IMR-90 (cell line): Measurements from ENCODE around the gene MTHFD2L. TPM values are rescaled to one million over a fixed set of nuclear protein-coding genes. Genes with fewer than 3 reads are reported as not detected.

Source experiments
- ATAC-seq: fragments of 200-7000 bp; cut with Tn5 transposase; 2 replicates; pipeline ENCODE4 v1.9.1; 2020; ENCODE audit warnings: low read depth, mild to moderate bottlenecking, moderate library complexity
- BruUV-seq: library from RNA; stranded (reverse); fragments of 400-500 nt; replicated peaks from 2 replicates; lab custom pipeline; 2021; lab: Mats Ljungman, UMichigan
- CTCF ChIA-PET: fragments of 300-600 bp; formaldehyde crosslinking; extraction: SDS; loops from one replicate; lab custom pipeline; 2021; ENCODE audit warnings: antibody characterized with exemption; lab: Yijun Ruan, JAX
- POLR2A ChIA-PET: fragments of 300-600 bp; sonication (Branson Sonifier 250); formaldehyde crosslinking; loops from one replicate; lab custom pipeline; 2022; ENCODE audit warnings: antibody characterized with exemption; ENCODE audit not compliant: unreplicated experiment; lab: Charles Lee
- DNase-seq: peaks from one replicate; pipeline ENCODE4 v3.0.0; 2013
- H2AFZ ChIP-seq: replicated peaks from 2 replicates; pipeline ENCODE3; 2013; ENCODE audit warnings: low read length, mild to moderate bottlenecking; ENCODE audit not compliant: poor library complexity
- H2AK5ac ChIP-seq: 2 replicates; pipeline ENCODE4 v1.6.1; 2013; ENCODE audit warnings: low read depth, low read length, inconsistent platforms
- H2AK9ac ChIP-seq: replicated peaks from 2 replicates; pipeline ENCODE3; 2013; ENCODE audit warnings: mild to moderate bottlenecking, low read depth, low read length, moderate library complexity; ENCODE audit not compliant: poor library complexity
- H2BK120ac ChIP-seq: 2 replicates; pipeline ENCODE4 v1.6.1; 2013; ENCODE audit warnings: low read depth, low read length, inconsistent platforms
- H2BK15ac ChIP-seq: 3 replicates; pipeline ENCODE4 v1.6.1; 2013; ENCODE audit warnings: low read depth, low read length, inconsistent platforms
- H2BK20ac ChIP-seq: 2 replicates; pipeline ENCODE4 v1.6.1; 2013; ENCODE audit warnings: low read depth, mild to moderate bottlenecking, inconsistent platforms, low read length, moderate library complexity
- H2BK5ac ChIP-seq: 2 replicates; pipeline ENCODE4 v1.6.1; 2013; ENCODE audit warnings: mild to moderate bottlenecking, low read depth, low read length, inconsistent platforms; ENCODE audit not compliant: poor library complexity, severe bottlenecking
- H3K14ac ChIP-seq: replicated peaks from 2 replicates; pipeline ENCODE4 v1.6.1; 2013; ENCODE audit warnings: low read depth, low read length, inconsistent platforms
- H3K18ac ChIP-seq: 2 replicates; pipeline ENCODE4 v1.6.1; 2013; ENCODE audit warnings: low read depth, low read length, control low read depth
- H3K23ac ChIP-seq: 2 replicates; pipeline ENCODE4 v1.6.1; 2013; ENCODE audit warnings: low read depth, low read length, inconsistent platforms
- H3K27ac ChIP-seq: 2 replicates; pipeline ENCODE4 v1.5.1; 2013; ENCODE audit warnings: mild to moderate bottlenecking, control low read depth, low read length; ENCODE audit not compliant: insufficient read depth
- H3K27me3 ChIP-seq: 2 replicates; pipeline ENCODE4 v1.6.1; 2013; ENCODE audit warnings: low read length; ENCODE audit not compliant: control insufficient read depth, insufficient read depth
- H3K36me3 ChIP-seq: 2 replicates; pipeline ENCODE4 v1.6.1; 2013; ENCODE audit warnings: low read length, mixed read lengths; ENCODE audit not compliant: control insufficient read depth, insufficient read depth
- H3K4ac ChIP-seq: 2 replicates; pipeline ENCODE4 v1.6.1; 2013; ENCODE audit warnings: low read depth, low read length, inconsistent platforms
- H3K4me1 ChIP-seq: 2 replicates; pipeline ENCODE4 v1.6.1; 2013; ENCODE audit warnings: low read length, mixed read lengths; ENCODE audit not compliant: control insufficient read depth, insufficient read depth
- H3K4me2 ChIP-seq: 2 replicates; pipeline ENCODE4 v1.6.1; 2013; ENCODE audit warnings: low read depth, mild to moderate bottlenecking, control low read depth, low read length, moderate library complexity
- H3K4me3 ChIP-seq: 2 replicates; pipeline ENCODE4 v1.5.1; 2013; ENCODE audit warnings: low read depth, mild to moderate bottlenecking, control low read depth, low read length, moderate library complexity; ENCODE audit not compliant: insufficient read depth
- H3K56ac ChIP-seq: 2 replicates; pipeline ENCODE4 v1.6.1; 2013; ENCODE audit warnings: low read length, inconsistent platforms; ENCODE audit not compliant: insufficient read depth; ENCODE audit errors: extremely low read depth
- H3K79me1 ChIP-seq, 2 experiments: 2 replicates each; pipeline ENCODE4 v1.6.1; 2013; ENCODE audit warnings: low read length in 2 of 2, inconsistent platforms in 1 of 2, low read depth in 1 of 2
- H3K9ac ChIP-seq: 2 replicates; pipeline ENCODE4 v1.6.1; 2013; ENCODE audit warnings: low read depth, low read length, control low read depth
- H3K9me1 ChIP-seq: 2 replicates; pipeline ENCODE4 v1.6.1; 2013; ENCODE audit warnings: low read length, inconsistent platforms; ENCODE audit not compliant: insufficient read depth
- H3K9me3 ChIP-seq: 2 replicates; pipeline ENCODE4 v1.6.1; 2013; ENCODE audit warnings: low read length; ENCODE audit not compliant: control insufficient read depth, insufficient read depth
- H4K20me1 ChIP-seq: 2 replicates; pipeline ENCODE4 v1.6.1; 2013; ENCODE audit warnings: low read length, inconsistent platforms; ENCODE audit not compliant: insufficient read depth
- H4K5ac ChIP-seq: 2 replicates; pipeline ENCODE4 v1.6.1; 2013; ENCODE audit warnings: mild to moderate bottlenecking, low read depth, low read length, control low read depth
- H4K8ac ChIP-seq, 2 experiments: 2 replicates each; pipeline ENCODE4 v1.6.1; 2013; ENCODE audit warnings: low read depth in 2 of 2, low read length in 2 of 2, control low read depth in 1 of 2, inconsistent platforms in 1 of 2
- H4K91ac ChIP-seq: 2 replicates; pipeline ENCODE4 v1.6.1; 2013; ENCODE audit warnings: low read depth, low read length, inconsistent platforms; ENCODE audit not compliant: insufficient read depth
- POLR2A ChIP-seq: IDR thresholded peaks from 2 replicates; pipeline ENCODE4 v1.6.1; 2012; ENCODE audit warnings: mild to moderate bottlenecking, low read depth, low read length
- RAD21 ChIP-seq: IDR thresholded peaks from 2 replicates; pipeline ENCODE4 v1.6.1; 2012; ENCODE audit warnings: low read length, improper control_type of control experiment
- WGBS, 2 experiments: methylation state at CpG; one replicate each; pipeline versions ENCODE4 v1.1.5 to v1.1.7; 2013; ENCODE audit warnings: missing lambda C conversion rate in 2 of 2; ENCODE audit not compliant: insufficient read length in 1 of 2; ENCODE audit errors: extremely low coverage in 2 of 2; 5-methylcytosine and 5-hydroxymethylcytosine counted together
- dilution Hi-C: fragments of 300-500 bp; cut with HindIII; formaldehyde crosslinking; loops from one replicate; pipeline ENCODE4 v1.14.3; 2018; ENCODE audit warnings: low sequenced_read_pairs; ENCODE audit not compliant: unreplicated experiment
- in situ Hi-C: fragments of 300-500 bp; cut with MboI; formaldehyde crosslinking; loops from 3 replicates; pipeline ENCODE4 v1.14.3; 2019; ENCODE audit warnings: low sequenced_read_pairs, inconsistent platforms, mixed read lengths
- intact Hi-C: fragments of 100-400 bp; cut with micrococcal nuclease; formaldehyde crosslinking; loops from 2 replicates; pipeline ENCODE4 v1.10.0; 2022
- polyA plus RNA-seq, 3 experiments: library from polyadenylated mRNA; depleted of rRNA; stranded (reverse); fragments of >200 nt; gene quantifications; 2 replicates each; pipeline ENCODE4 v1.2.3, GENCODE V29; 2012; ENCODE audit warnings: low replicate concordance in 1 of 3
- total RNA-seq: library from RNA; depleted of rRNA; stranded (reverse); fragments of >200 nt; gene quantifications from 2 replicates; pipeline ENCODE4 v1.2.3, GENCODE V29; 2012

MTHFD2L gene
- total and polyA plus RNA-seq, 2 of the 4 experiments (the other 2 are of a cell fraction), result 2.8 to 4.3 TPM

- no peaks in the 10 kb centered on the region for H3K9me1 ChIP-seq
- no peak overlapping the region for H3K4ac ChIP-seq
- no peak overlapping the region for H3K4me2 ChIP-seq
- in situ Hi-C loops, result loop anchor here (10.0 kb wide), 1 partner anchor 478 kb away; no protein-coding TSS in a partner anchor
- BruUV-seq, result no TSS peak
- DNase-seq (no peak), ATAC-seq (no peak)
- no peak overlapping the region for H2AFZ ChIP-seq
- no peak overlapping the region for H2BK5ac ChIP-seq
- no peaks in the 10 kb centered on the region for H4K20me1 ChIP-seq
- no peaks in the 10 kb centered on the region for H3K27me3 ChIP-seq
- no peak overlapping the region for H4K5ac ChIP-seq
- H2AK5ac ChIP-seq, result no peak overlapping the region
- no peak for TF ChIP-seq RAD21
- no peak for TF ChIP-seq POLR2A
- H3K23ac ChIP-seq, result no peak overlapping the region
- POLR2A ChIA-PET, result no interaction called here
- intact Hi-C loops, result no loop called here
- no peaks in the 10 kb centered on the region for H3K79me1 ChIP-seq
- no peak overlapping the region for H4K8ac ChIP-seq
- no peak overlapping the region for H3K27ac ChIP-seq
- CTCF ChIA-PET, result interaction anchor here (0.6 to 0.8 kb wide), 2 partner anchors 31 to 176 kb away, joined by 3 to 4 read pairs; no protein-coding TSS in a partner anchor
- no peaks in the 10 kb centered on the region for H3K9me3 ChIP-seq
- dilution Hi-C loops, result no loop called here
- no peak overlapping the region for H4K91ac ChIP-seq
- H3K36me3 ChIP-seq, result no peaks in the 10 kb centered on the region
- H2BK20ac ChIP-seq, result no peak overlapping the region
- H2BK15ac ChIP-seq, result no peak overlapping the region
- no peak overlapping the region for H3K4me3 ChIP-seq
- no peak overlapping the region for H2AK9ac ChIP-seq
- H2BK120ac ChIP-seq, result no peak overlapping the region
- H3K56ac ChIP-seq, result no peak overlapping the region
- H3K14ac ChIP-seq, result no peak overlapping the region
- no peak overlapping the region for H3K18ac ChIP-seq
- no peaks in the 10 kb centered on the region for H3K4me1 ChIP-seq
- no peak overlapping the region for H3K9ac ChIP-seq
- no CpG with 5 or more reads among the region's 1 CpG for WGBS, 2 experiments
Observed at GRCh38 chr4:74197080-74197479, 39.2 kb downstream of the MTHFD2L start.
